Fibroblast of the conjunctiva (primary cell): Measurements from ENCODE around the gene PDXK.
"Not testable (repeated sequence)": the region's sequence is repeated elsewhere in the genome, so short reads cannot be mapped to it uniquely, and the experiment has no call there.

Experiments
- DNase-seq: peaks from one replicate; pipeline ENCODE4 v3.0.0-alpha.2; 2010; ENCODE audit warnings: low read depth

Gene PDXK

DNA sequence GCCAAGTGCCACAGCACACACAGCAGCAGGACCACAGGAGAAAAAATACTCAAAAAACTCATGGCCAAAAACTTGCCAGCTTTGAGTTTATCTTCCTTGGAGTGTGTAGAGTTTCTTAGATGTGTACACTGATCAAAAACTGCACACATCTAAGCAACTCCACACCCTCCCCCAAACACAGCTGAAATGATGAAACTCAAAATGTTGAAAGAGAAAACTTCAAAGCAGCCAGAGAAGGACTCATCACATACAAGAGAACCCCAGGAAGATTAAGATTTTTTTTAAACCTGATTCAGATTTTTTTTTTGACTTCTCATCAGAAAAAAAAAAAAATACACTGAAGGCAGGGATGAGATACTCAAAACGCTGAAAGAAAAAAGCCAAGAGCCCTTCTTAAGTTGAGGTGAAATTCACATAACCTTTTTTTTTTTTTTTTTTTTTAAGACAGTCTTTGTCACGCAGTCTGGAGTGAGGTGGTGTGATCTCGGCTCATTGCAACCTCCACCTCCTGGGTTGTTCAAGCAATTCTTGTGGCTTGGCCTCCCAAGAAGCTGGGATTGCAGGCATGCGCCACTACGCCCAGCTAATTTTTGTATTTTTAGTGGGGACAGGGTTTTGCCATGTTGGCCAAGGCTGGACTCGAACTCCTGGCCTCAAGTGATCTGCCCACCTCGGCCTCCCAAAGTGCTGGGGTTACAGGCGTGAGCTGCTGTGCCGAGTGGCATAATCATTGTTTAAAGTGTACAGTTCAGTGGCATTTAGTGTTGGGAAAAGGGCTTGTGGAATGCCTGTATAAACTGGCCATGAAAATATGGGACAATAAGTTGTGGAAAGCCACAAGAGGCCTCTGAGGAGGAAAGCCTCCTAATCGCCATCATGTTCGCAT, 20.9 kb upstream of the PDXK start:
- DNase-seq, result no peak

- DNase-seq, result not testable (repeated sequence)
Measured at GRCh38 chr21:43699492-43699777, 19.5 kb upstream of the PDXK start.

- DNase-seq, result no peak
Measured at GRCh38 chr21:43699933-43700599, 18.9 kb upstream of the PDXK start.

- no peak for DNase-seq
Measured at GRCh38 chr21:43701936-43702784, 16.8 kb upstream of the PDXK start.

- DNase-seq, result no peak
Measured at GRCh38 chr21:43702785-43703034, 16.2 kb upstream of the PDXK start.

- peak; percentile 70 for DNase-seq
Measured at GRCh38 chr21:43703035-43703880, 15.7 kb upstream of the PDXK start.

DNA sequence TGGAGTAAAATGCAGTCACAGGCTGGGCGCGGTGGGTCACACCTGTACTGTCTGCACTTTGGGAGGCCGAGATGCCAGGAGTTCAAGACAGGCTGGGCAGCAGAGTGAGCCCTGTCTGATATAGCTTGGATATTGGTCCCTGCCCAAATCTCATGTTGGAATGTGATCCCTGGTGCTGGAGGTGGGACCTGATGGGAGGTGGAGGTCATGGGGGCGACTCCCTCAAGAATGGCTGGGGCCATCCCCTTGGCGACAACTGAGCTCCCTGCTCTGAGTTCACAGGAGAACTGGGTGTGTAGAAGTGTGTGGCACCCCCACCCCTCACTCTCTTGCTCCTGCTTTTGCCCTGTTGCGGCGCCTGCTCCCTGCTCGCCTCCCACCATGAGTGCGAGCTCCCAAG, 11.5 kb upstream of the PDXK start:
- no peak for DNase-seq

DNA sequence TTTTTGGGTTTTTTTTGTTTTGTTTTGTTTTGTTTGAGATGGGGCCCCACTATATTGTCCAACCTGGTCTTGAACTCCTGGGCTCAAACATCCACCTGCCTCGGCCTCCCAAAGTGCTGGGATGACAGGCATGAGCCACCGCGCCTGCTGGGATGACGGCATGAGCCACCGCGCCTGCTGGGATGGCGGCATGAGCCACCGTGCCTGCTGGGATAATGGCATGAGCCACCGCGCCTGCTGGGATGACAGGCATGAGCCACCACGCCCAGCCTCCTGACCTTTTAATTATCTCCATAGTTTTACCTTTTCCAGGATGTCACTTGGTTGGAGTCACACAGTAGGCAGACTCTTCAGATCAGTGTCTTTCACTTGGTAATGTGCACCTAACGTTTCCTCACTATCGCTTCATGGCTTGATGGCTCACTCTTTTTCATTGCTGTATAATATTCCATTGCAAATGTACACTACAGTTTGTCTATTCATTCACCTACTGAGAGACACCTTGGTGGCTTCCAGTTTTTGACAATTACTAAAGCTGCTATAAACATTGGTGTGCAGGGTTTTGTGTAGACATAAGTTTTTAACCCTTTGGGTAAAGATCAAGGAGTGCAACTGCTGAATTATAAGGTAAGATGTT, 10.1 kb upstream of the PDXK start:
- no peak for DNase-seq

GRCh38 chr21:43712268-43712942, 6.5 kb upstream of the PDXK start:
- DNase-seq, result no peak

GRCh38 chr21:43713123-43713522, 5.8 kb upstream of the PDXK start:
- not testable (repeated sequence) for DNase-seq

DNA sequence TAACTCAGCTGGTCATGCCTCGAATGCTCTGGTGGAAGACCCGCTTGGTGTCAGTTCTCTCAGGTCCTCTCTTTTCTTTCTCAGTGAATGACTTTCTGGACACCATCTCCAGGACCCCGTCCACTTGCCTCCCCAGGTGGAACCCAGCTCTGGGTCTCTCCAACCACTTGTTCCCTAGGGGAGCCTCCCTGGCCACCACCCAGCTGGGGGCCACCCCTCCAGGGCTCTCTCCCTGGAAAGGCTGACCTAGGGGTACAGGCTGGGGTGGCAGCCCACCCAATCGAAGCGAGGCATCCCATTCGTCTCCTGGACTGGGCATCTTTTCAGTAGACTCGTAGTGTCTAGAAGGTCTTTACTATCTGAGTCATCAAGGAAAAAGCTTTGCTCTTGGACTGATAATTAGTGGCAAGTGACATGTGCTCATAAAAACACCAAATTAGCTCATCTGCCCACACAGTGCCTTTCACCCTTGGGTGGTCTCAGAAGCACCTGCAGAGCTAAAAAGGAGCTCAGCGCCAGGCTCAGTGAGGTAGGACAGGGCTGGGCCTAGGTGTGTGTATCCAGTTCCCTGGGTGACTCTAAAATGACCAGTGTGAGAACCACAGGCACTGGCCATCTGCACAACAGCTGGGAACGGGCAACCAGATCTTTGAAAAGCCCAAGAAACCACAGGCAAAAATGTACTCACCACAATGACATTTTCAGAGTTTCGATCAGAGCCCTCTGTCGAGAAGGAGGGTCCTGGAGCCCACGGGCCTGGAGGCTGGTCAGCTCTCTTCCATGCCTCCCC, 2.4 kb upstream of the PDXK start:
- DNase-seq, result no peak

GRCh38 chr21:43717166-43717853, 1.6 kb upstream of the PDXK start:
- DNase-seq, result no peak

DNA sequence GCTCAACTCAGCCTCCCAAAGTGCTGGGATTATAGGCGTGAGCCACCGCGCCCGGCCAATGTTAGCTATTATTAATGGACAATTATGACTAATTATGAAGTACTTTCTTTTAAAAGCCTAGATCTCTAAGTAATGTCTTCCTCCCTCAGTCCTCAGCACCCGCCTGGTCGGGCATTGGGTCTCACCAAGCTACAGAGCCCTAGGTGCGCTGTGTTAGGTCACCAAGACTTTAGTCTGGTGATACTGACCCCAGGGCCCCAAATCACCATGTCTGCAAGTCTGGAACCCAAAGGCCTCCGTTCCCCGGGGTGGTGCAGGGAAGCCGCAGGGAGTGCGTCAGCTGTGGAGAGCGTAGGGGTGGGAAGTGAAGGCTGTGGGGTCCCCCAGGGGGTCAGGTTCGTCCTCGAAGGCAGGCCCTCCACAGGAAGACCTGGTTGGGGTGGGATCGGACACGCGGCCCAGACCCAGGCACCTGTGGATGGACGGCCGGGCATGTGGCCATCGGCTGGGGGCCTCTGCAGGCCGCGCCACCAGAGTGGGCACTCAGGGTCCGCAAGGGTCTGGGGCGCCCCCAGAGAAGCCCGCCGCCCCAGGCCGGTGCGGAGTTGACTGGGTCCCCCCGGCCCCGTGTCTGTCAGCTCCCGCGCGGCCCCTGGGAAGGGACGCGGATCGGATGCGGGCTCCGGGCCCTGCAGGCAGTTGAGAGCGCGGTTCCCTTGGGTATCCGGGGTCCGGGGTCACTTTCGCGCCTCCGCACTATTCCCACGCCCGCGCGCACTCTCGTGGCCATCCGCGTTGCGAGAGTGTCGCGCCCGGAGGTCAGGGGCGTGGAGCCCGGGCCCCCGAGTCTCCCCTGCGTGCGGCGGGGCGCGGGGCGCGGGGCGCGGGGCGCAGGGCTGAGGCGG, 710 bp upstream of the PDXK start:
- DNase-seq, result no peak

GRCh38 chr21:43719748-43720538, 1.0 kb downstream of the PDXK start:
- no peak for DNase-seq

DNA sequence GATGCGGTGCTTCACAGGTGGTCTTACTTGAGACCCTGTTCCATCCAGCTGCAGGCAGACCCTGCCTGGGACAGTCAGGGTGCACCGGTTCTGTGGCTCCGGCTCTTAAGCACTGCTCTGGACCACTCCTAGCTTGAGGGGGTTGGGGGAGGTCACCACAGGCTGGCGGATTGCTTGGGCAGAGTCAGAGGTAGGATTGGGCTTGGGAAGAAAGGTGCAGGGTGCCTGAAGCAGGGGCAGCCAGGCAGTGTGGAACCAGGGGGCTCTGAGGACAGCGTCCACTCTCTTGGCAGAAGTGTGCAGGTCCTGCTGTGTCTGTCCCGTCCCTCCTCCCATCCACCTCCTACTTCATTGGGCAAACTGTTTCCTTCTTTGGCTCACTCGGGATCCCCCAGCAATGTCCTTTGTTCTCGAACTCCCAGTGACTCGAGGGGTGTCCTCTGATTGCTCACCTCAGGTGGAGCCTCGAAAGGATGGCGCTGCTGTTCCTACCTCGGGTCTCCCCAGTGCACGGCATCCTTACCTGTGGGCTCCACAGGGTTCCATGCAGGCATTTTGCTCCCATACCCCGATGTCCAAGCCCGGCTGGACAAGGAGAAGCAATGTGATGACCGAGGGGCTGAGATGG, 1.7 kb downstream of the PDXK start:
- no peak for DNase-seq

GRCh38 chr21:43721206-43721605, 2.3 kb downstream of the PDXK start:
- DNase-seq, result no peak

DNA sequence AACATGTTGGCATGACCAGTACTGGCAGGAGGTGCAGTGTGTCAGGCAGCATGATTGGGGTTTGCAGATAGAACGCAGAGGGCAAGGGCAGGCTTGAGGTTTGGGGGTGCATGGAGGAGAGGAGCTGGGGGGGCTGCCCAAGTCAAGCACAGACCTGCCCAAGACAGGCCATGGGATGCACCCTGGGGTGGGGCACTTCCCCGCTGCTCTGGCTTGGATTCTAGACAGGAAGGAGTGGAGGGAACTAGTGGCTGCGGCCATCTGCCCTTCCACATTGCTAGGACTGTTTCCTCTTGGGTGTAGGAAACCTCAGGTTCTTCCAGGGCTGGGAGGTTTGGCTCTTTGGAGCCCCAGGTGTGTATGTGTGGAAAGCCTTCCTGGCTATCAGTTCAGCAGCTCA, 3.0 kb downstream of the PDXK start:
- DNase-seq, result no peak
